ENCODE results near the gene NPR1. TPM values are rescaled to one million over a fixed set of nuclear protein-coding genes. Genes with fewer than 3 reads are reported as not detected.

The NPR1 gene
- total and polyA plus RNA-seq, 2 of the 13 experiments (the other 11 are each of a cell fraction or from before 2014, with no cell fraction given): not detected

- TF ChIP-seq ZNF280D (CRISPR knock-in tag; IDR thresholded peaks at IDR 0.05) (peak; percentile 64; the same call in 1 of the 2 replicates), STAG1 (CRISPR knock-in tag; IDR thresholded peaks at IDR 0.05) (no peak), ZNF576 (CRISPR knock-in tag; IDR thresholded peaks at IDR 0.05) (no peak), RFX1 (IDR thresholded peaks at IDR 0.05) (no peak), GABPB1 (CRISPR knock-in tag; IDR thresholded peaks at IDR 0.05) (peak; percentile 94), SIN3A (IDR thresholded peaks at IDR 0.05; ENCODE audit: borderline replicate concordance, low read depth, low read length) (no peak; the same call in 1 of the 2 replicates), SRSF9 (IDR thresholded peaks at IDR 0.05; ENCODE audit: borderline replicate concordance, insufficient read depth, low read depth, low read length, poor library complexity, severe bottlenecking) (no peak), NFIB (CRISPR knock-in tag; IDR thresholded peaks at IDR 0.05; ENCODE audit: borderline replicate concordance) (no peak), ZNF34 (CRISPR knock-in tag; IDR thresholded peaks at IDR 0.05; ENCODE audit: borderline replicate concordance) (no peak), ZNF674 (CRISPR knock-in tag; IDR thresholded peaks at IDR 0.05; ENCODE audit: low read depth) (no peak), SRY (CRISPR knock-in tag; IDR thresholded peaks at IDR 0.05) (peak; percentile 58; the same call in 1 of the 2 replicates), MXD1 (CRISPR knock-in tag; IDR thresholded peaks at IDR 0.05) (peak; percentile 68; the same call in 1 of the 2 replicates), NCOA2 (CRISPR knock-in tag; IDR thresholded peaks at IDR 0.05) (peak; percentile 29; the same call in 1 of the 2 replicates), TRIM22 (IDR thresholded peaks at IDR 0.05) (no peak), ZBTB20 (CRISPR knock-in tag; IDR thresholded peaks at IDR 0.05; ENCODE audit: borderline replicate concordance, low read depth) (peak; percentile 25; the same call in 1 of the 2 replicates), ZNF574 (CRISPR knock-in tag; IDR thresholded peaks at IDR 0.05) (peak; percentile 79), SNRNP70 (IDR thresholded peaks at IDR 0.05; ENCODE audit: low read depth, low read length) (no peak), ZNF124 (CRISPR knock-in tag; IDR thresholded peaks at IDR 0.05) (peak; percentile 92; the same call in 1 of the 2 replicates), NR2C2 (CRISPR knock-in tag; IDR thresholded peaks at IDR 0.05; ENCODE audit: borderline replicate concordance) (peak; percentile 89), LBX2 (CRISPR knock-in tag; IDR thresholded peaks at IDR 0.05; ENCODE audit: borderline replicate concordance) (no peak)
Measured at GRCh38 chr1:153658400-153659174, 19.9 kb upstream of the NPR1 start, which contains the start of gene SNAPIN (continued).

Data from HepG2 (cell line).